ENCODE measurements around the gene NEK9.
A peak's percentile ranks its signal among the peaks of the same experiment; 100 is the strongest.
"Not testable (repeated sequence)": the region's sequence is repeated elsewhere in the genome, so short reads cannot be mapped to it uniquely, and the experiment has no call there.

NEK9 gene

GRCh38 chr14:75126679-75127473 lies at the start of gene NEK9:
NEK9 (minus strand) TSS chr14:75127048; CDS start chr14:75126921, 127 bp downstream.
- DNase-seq (ENCODE audit: low read depth in 2 of 2) = peak; percentile 73 to 83

GRCh38 chr14:75176142-75176820 lies 49.4 kb upstream of the NEK9 start, which contains the start of gene TMED10:
TMED10 (minus strand) TSS chr14:75176612; CDS start chr14:75176579, 33 bp downstream.
- DNase-seq (ENCODE audit: low read depth in 2 of 2) = peak; percentile 80 to 87

GRCh38 chr14:75175677-75176141 lies 48.9 kb upstream of the NEK9 start:
- DNase-seq (ENCODE audit: low read depth in 2 of 2) = no peak

DNA sequence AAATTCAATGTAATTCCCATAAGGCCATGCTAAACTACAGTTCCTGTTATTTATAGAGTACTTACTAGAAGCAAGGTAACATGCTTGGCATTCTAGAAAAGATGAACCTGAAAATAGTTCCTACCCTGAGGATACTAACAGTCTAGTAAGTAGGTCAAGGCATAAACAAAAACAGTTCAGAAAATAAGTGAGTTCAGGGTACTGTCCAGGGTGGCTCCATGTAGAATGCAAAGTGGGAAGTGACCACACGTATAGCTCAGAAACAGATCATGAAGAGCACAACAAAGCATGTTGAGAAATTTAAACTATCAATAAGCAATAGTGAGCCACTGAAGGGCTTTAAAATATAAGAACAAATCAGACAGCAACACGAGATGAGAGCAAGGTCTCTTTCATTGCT lies 47.2 kb upstream of the NEK9 start:
- no peak for DNase-seq (ENCODE audit: low read depth in 2 of 2)

DNA sequence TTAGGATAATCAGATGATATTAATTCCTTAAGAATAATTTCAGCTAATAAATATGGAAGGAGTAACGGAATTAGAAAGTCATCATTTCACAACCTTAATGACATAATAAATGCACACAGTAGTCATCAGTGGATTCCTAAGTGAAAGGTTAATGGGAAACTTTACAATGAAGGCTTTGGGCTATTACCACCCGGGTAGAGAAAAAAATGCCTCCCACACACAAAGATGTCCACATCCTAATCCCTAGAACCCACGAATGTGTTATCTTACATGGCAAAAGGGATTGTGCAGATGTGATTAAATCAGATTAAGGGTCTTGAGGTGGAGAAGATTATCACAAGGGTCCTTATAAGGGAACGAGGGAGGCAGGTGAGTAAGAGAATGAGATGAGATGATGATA lies 43.9 kb upstream of the NEK9 start:
- DNase-seq (ENCODE audit: low read depth in 2 of 2) = no peak

- no peak for DNase-seq (ENCODE audit: low read depth in 2 of 2)
Measured at GRCh38 chr14:75168586-75169335, 41.9 kb upstream of the NEK9 start.

- DNase-seq (ENCODE audit: low read depth in 2 of 2) = no peak
Measured at GRCh38 chr14:75167325-75167724, 40.5 kb upstream of the NEK9 start.

- no peak for DNase-seq (ENCODE audit: low read depth in 2 of 2)
Measured at GRCh38 chr14:75165586-75166391, 38.9 kb upstream of the NEK9 start.

DNA sequence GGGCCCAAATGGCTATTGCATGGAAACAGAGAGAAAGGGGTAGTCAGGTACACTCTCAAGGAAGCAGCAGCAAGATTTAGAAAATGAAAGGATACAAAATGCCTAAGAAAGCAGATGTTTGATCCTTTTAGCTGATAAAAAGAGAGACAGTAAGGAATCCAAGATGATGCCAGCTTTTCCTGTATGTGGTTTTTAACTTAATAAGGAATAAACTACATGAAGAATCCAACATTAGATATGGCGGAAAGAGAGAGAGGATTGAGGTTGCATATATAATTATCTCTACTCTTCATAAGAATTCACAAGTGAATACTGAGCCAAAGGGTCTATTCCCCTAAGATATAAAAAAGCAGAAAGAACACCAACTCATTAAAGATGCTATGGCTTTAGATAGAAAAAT lies 38.0 kb upstream of the NEK9 start:
- no peak for DNase-seq (ENCODE audit: low read depth in 2 of 2)

GRCh38 chr14:75163677-75164076 lies 36.8 kb upstream of the NEK9 start:
- no peak for DNase-seq (ENCODE audit: low read depth in 2 of 2)

- DNase-seq (ENCODE audit: low read depth in 2 of 2) = no peak
Measured at GRCh38 chr14:75162631-75163030, 35.8 kb upstream of the NEK9 start.

DNA sequence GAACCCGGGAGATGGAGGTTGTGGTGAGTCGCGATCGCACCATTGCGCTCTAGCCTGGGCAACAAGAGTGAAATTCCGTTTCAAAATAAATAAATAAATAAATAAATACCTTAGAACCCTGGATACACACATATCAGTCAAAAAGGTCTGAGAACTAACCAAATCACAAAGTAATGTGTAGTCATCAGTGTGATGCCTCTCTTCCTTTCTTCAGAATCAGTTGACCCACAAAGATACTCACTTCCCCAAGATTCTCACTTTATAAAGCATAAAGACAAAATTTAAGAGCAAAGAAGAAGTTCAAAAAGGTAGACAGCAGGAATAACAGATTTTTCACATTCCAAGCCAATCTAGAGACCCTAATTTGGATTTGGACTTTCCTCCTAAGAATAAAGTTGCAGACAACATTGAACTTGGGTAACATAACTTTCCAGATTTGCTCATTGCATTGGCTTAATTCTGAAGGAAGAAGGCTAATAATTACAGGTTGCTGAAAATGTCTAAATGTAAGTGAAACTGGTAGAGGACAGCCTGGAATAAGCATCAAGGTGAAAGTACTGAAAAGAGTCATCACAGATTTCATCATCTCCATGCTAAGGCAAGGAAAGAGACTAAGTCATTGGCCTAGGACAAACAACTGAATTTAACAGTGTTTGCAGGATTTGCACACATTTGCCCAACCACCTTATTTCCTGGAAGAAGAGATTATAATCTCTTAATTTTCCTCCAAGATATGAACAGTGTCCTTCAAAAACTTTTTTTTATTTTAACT lies 32.2 kb upstream of the NEK9 start:
- DNase-seq (ENCODE audit: low read depth in 2 of 2) = no peak

- no peak for DNase-seq (ENCODE audit: low read depth in 2 of 2)
Measured at GRCh38 chr14:75156901-75157300, 30.1 kb upstream of the NEK9 start.

DNA sequence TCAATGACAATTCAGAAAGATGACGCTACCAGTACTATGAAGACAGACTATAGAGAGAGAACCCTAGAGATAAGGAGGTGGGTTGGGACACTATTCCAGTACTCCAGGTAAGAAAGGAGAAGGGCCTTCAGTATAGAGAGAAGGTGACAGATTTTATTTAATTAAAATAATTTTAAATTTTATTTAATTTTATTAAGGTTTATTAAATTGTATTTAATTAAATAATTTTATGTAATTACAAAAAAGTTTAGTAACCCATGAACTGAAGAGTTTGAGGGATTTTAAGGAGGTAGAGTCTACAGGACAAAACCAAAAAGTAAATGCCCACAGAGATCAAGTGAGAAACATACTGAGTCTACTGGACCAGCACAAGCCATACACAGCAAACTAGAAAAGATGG lies 29.3 kb upstream of the NEK9 start:
- DNase-seq (ENCODE audit: low read depth in 2 of 2) = no peak

DNA sequence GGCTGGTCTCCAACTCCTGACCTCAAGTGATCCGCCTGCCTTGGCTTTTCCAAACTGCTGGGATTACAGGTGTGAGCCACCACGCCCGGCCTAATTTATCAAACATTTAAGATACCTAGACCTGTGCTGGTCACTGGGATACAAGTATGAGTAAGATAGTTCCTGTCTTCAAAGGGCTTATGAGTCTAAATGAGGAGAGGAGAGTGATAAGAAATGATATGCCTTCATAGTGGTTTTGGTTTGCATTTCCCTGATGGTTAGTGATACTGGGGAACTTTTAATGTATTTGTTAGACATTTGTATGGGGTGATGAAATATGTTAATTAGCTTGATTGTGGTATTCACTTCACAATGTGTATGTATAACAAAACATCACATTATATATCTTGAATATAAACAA lies 28.3 kb upstream of the NEK9 start:
- DNase-seq (ENCODE audit: low read depth in 2 of 2) = no peak

DNA sequence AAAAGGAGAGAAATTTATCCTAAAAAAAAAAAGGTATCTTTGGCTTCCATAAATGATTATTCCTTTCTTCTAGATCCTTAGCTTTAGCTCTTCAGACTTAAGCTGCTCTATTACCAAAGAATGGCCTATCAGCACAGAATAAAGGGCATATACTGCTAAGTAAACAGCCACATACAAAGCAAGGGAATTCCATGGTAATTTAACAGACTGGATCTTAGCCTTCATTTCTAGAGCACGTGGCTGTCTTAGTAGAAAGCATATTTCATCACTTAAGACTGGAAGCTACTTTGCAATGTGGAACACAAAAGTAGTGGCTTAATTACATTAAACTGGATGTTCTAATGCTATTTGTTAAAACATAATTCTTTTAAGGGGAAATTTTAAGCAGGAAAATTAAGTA lies 26.4 kb upstream of the NEK9 start:
- no peak for DNase-seq (ENCODE audit: low read depth in 2 of 2)

- no peak for DNase-seq (ENCODE audit: low read depth in 2 of 2)
Measured at GRCh38 chr14:75151851-75152250, 25.0 kb upstream of the NEK9 start.

GRCh38 chr14:75150637-75151036 lies 23.8 kb upstream of the NEK9 start:
- not testable (repeated sequence) for DNase-seq (ENCODE audit: low read depth in 2 of 2)

DNA sequence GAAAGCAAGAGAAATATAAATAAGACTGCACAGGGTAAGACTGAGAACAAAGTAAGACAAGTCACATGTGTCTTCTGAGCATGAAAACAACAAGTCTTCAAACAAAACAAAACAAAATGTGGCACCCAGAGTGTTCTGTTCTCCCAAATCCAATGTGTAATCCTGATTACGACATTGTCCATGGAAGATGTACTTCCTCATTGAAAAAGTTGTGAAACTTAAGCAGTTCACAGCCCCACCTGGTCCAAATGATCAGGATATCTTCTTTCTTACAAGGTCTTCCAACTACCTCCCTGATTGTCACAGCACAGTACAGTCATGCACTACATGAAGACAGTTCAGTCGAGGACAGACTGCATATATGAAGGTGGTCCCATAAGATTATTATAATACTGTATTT lies 23.3 kb upstream of the NEK9 start:
- DNase-seq (ENCODE audit: low read depth in 2 of 2) = no peak

GRCh38 chr14:75147423-75148071 lies 20.7 kb upstream of the NEK9 start:
- no peak for DNase-seq (ENCODE audit: low read depth in 2 of 2)

Data from stimulated activated CD8-positive, alpha-beta memory T cell treated with anti-CD3 and anti-CD28 coated beads, Interleukin-7, amount 100 ng/mL, for 1 hour (primary cell).